NCI-H1092 treated with DMSO at 0.1 percent for 48 hours (cell line): Measurements from ENCODE around the gene FAM53A.
A peak's percentile ranks its signal among the peaks of the same experiment; 100 is the strongest.
"Not testable (repeated sequence)": the region's sequence is repeated elsewhere in the genome, so short reads cannot be mapped to it uniquely, and the experiment has no call there.

ENCODE experiments used
- DNase-seq: peaks from one replicate; lab custom pipeline; 2025; lab: John Stamatoyannopoulos, UW

Gene FAM53A

GRCh38 chr4:1640716-1641503 lies 43.2 kb downstream of the FAM53A start:
- not testable (repeated sequence) for DNase-seq

GRCh38 chr4:1640190-1640589 lies 43.9 kb downstream of the FAM53A start:
- no peak for DNase-seq

GRCh38 chr4:1639299-1639868 lies 44.7 kb downstream of the FAM53A start:
- DNase-seq, result no peak

GRCh38 chr4:1638873-1639272 lies 45.2 kb downstream of the FAM53A start:
- DNase-seq, result no peak

GRCh38 chr4:1638272-1638598 lies 45.9 kb downstream of the FAM53A start:
- DNase-seq, result no peak

- no peak for DNase-seq
These were observed 46.4 kb downstream of the FAM53A start for GRCh38 chr4:1637580-1638271.

- DNase-seq, result no peak
These were observed 47.5 kb downstream of the FAM53A start for GRCh38 chr4:1636490-1637211.

GRCh38 chr4:1635464-1635863 lies 48.6 kb downstream of the FAM53A start:
- DNase-seq, result no peak

GRCh38 chr4:1633993-1634392 lies 50.1 kb downstream of the FAM53A start:
- DNase-seq, result no peak

GRCh38 chr4:1632109-1633104 lies 51.7 kb downstream of the FAM53A start:
- no peak for DNase-seq

- no peak for DNase-seq
These were observed 53.0 kb downstream of the FAM53A start for GRCh38 chr4:1631136-1631535.

GRCh38 chr4:1630266-1630665 lies 53.8 kb downstream of the FAM53A start:
- no peak for DNase-seq

GRCh38 chr4:1629699-1630083 lies 54.4 kb downstream of the FAM53A start:
- DNase-seq, result no peak

- peak; percentile 8 for DNase-seq
These were observed 55.0 kb downstream of the FAM53A start for GRCh38 chr4:1628892-1629698.

GRCh38 chr4:1627417-1628313 lies 56.4 kb downstream of the FAM53A start:
- DNase-seq, result no peak

- no peak for DNase-seq
These were observed 57.2 kb downstream of the FAM53A start for GRCh38 chr4:1626941-1627340.

GRCh38 chr4:1626151-1626550 lies 58.0 kb downstream of the FAM53A start:
- DNase-seq, result no peak

- DNase-seq, result no peak
These were observed 58.4 kb downstream of the FAM53A start for GRCh38 chr4:1625600-1626138.

- no peak for DNase-seq
These were observed 59.6 kb downstream of the FAM53A start for GRCh38 chr4:1624519-1624910.
